ENCODE results near the gene CNTLN.
"Not testable (repeated sequence)": the region's sequence is repeated elsewhere in the genome, so short reads cannot be mapped to it uniquely, and the experiment has no call there.

The CNTLN gene

DNA sequence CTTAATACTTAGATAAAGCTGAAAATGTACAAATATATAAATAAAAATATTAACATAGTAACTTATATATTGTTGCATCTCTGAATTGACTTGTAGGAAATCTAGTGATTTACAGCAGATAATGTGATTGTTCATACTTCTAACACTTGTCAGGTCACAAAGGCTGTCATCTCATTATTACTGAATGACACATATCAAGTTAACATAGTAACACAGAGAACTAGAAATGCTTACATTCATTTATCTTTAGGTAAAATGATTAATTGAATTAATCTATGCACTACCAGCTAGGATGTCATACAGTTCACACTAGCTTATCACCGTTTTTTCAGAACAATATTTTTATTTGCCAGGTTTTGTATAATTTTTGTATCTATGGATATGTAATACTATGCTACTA lies 254.2 kb downstream of the CNTLN start:
- no peaks in the 10 kb centered on the region for H3K27me3 ChIP-seq (ENCODE audit: insufficient read depth, poor library complexity, severe bottlenecking)
- DNase-seq (ENCODE audit: low read depth in 1 of 2, low spot score in 1 of 2): no peak

DNA sequence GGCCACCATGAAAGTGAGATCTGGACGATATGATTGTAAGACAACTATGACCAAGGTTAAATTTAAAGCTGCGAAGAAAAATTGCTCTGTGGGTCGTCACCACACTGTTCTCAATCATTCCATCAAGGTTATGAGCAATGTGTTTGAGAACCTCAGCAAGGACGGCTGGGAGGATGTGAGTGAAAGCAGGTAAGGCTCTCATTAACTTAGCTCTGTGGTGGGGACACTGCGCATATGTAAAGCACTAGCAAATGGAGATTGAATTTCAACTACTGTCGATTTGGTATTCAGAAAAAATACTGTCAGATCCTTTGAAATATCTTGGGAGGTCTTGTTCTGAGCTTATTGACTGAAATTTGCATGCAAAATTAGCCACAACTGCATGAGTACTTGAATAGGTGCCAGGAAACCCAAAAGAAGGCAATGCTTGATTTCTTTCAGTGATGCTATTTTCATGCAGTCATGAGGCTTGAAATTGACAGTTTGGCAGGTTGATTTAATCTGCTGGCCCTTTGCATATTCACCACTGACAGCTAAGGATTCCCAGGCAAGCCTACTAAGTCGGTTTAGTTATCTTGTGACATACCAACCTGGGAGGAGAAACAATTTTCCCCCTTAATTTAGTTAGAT lies 260.2 kb downstream of the CNTLN start:
- Histone ChIP-seq H3K4me3 (replicated peaks; ENCODE audit: insufficient read depth, low read length) (no peak overlapping the region), H3K27me3 (ENCODE audit: insufficient read depth, poor library complexity, severe bottlenecking) (no peaks in the 10 kb centered on the region), H3K27ac (replicated peaks) (no peak overlapping the region)
- DNase-seq (ENCODE audit: low read depth in 1 of 2, low spot score in 1 of 2): no peak
- TF ChIP-seq, protein P1, sequence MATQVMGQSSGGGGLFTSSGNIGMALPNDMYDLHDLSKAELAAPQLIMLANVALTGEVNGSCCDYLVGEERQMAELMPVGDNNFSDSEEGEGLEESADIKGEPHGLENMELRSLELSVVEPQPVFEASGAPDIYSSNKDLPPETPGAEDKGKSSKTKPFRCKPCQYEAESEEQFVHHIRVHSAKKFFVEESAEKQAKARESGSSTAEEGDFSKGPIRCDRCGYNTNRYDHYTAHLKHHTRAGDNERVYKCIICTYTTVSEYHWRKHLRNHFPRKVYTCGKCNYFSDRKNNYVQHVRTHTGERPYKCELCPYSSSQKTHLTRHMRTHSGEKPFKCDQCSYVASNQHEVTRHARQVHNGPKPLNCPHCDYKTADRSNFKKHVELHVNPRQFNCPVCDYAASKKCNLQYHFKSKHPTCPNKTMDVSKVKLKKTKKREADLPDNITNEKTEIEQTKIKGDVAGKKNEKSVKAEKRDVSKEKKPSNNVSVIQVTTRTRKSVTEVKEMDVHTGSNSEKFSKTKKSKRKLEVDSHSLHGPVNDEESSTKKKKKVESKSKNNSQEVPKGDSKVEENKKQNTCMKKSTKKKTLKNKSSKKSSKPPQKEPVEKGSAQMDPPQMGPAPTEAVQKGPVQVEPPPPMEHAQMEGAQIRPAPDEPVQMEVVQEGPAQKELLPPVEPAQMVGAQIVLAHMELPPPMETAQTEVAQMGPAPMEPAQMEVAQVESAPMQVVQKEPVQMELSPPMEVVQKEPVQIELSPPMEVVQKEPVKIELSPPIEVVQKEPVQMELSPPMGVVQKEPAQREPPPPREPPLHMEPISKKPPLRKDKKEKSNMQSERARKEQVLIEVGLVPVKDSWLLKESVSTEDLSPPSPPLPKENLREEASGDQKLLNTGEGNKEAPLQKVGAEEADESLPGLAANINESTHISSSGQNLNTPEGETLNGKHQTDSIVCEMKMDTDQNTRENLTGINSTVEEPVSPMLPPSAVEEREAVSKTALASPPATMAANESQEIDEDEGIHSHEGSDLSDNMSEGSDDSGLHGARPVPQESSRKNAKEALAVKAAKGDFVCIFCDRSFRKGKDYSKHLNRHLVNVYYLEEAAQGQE (IDR thresholded peaks at IDR 0.05; ENCODE audit: insufficient replicate concordance, low read depth): no peak
- TF ChIP-seq, protein P2, sequence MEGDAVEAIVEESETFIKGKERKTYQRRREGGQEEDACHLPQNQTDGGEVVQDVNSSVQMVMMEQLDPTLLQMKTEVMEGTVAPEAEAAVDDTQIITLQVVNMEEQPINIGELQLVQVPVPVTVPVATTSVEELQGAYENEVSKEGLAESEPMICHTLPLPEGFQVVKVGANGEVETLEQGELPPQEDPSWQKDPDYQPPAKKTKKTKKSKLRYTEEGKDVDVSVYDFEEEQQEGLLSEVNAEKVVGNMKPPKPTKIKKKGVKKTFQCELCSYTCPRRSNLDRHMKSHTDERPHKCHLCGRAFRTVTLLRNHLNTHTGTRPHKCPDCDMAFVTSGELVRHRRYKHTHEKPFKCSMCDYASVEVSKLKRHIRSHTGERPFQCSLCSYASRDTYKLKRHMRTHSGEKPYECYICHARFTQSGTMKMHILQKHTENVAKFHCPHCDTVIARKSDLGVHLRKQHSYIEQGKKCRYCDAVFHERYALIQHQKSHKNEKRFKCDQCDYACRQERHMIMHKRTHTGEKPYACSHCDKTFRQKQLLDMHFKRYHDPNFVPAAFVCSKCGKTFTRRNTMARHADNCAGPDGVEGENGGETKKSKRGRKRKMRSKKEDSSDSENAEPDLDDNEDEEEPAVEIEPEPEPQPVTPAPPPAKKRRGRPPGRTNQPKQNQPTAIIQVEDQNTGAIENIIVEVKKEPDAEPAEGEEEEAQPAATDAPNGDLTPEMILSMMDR (IDR thresholded peaks at IDR 0.05; ENCODE audit: insufficient read depth, low read length): no peak
- TF ChIP-seq SPI1 (IDR thresholded peaks at IDR 0.05; ENCODE audit: borderline replicate concordance, low read depth) (no peak), GABPA (IDR thresholded peaks at IDR 0.05; ENCODE audit: low read depth) (no peak), POLR2AphosphoS5 (IDR thresholded peaks at IDR 0.05; ENCODE audit: low read depth) (no peak)

More for the DNA sequence above, 254.2 kb downstream of the CNTLN start:
- TF ChIP-seq GABPA (IDR thresholded peaks at IDR 0.05; ENCODE audit: low read depth) (no peak), SPI1 (IDR thresholded peaks at IDR 0.05; ENCODE audit: borderline replicate concordance, low read depth) (no peak), POLR2AphosphoS5 (IDR thresholded peaks at IDR 0.05; ENCODE audit: low read depth) (no peak)
- TF ChIP-seq, protein P2 (IDR thresholded peaks at IDR 0.05; ENCODE audit: insufficient read depth, low read length): no peak
- Histone ChIP-seq H3K4me3 (replicated peaks; ENCODE audit: insufficient read depth, low read length) (no peak overlapping the region), H3K27ac (replicated peaks) (no peak overlapping the region)

DNA sequence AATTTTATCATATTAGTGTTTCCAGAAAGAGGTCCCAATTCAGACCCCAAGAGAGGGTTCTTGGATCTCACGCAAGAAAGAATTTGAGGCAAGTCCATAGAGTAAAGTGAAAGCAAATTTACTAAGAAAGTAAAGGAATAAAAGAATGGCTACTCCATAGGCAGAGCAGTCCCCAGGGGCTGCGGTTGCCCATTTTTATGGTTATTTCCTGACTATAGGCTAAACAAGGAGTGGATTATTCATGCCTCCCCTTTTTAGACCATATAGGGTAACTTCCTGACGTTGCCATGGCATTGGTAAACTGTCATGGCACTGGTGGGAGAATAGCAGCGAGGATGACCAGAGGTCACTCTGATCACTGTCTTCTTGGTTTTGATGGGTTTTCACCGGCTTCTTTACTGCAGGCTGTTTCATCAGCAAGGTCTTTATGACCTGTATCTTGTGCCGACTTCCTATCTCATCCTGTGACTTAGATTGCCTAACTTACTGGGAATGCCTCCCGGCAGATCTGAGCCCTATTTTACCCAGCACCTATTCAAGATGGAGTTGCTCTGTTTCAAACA lies 262.4 kb downstream of the CNTLN start:
- H3K27ac ChIP-seq (replicated peaks); H3K4me3 ChIP-seq (replicated peaks; ENCODE audit: insufficient read depth, low read length); DNase-seq (ENCODE audit: low read depth in 1 of 2, low spot score in 1 of 2): not testable (repeated sequence)

DNA sequence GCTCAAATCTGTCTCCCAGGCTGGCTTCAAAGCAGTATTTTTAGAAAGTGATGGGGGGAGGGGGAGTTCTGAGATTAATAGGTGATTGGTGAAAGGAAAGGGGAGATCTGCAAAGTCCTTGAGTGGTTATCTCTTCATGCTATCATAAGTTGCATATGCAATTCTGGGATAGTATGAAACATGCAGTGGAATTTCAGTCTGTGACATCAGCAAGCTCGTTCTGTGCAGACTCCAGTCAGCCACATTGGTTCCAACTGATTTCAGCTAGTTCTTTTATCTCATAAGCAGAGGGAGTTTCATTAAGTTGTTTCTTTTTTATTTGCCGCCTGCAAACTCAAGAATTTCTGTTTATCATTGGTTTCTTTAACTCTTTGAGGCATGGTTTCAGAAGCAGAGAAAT lies 263.5 kb downstream of the CNTLN start:
- TF ChIP-seq, protein P2 (IDR thresholded peaks at IDR 0.05; ENCODE audit: insufficient read depth, low read length): no peak
- no peak for TF ChIP-seq POLR2AphosphoS5 (IDR thresholded peaks at IDR 0.05; ENCODE audit: low read depth)
- H3K27me3 ChIP-seq (ENCODE audit: insufficient read depth, poor library complexity, severe bottlenecking): no peaks in the 10 kb centered on the region
- no peak overlapping the region for H3K27ac ChIP-seq (replicated peaks)
- DNase-seq (ENCODE audit: low read depth in 1 of 2, low spot score in 1 of 2): no peak
- no peak overlapping the region for H3K4me3 ChIP-seq (replicated peaks; ENCODE audit: insufficient read depth, low read length)

More for the DNA sequence above, 262.4 kb downstream of the CNTLN start:
- not testable (repeated sequence) for H3K27me3 ChIP-seq (ENCODE audit: insufficient read depth, poor library complexity, severe bottlenecking)

DNA sequence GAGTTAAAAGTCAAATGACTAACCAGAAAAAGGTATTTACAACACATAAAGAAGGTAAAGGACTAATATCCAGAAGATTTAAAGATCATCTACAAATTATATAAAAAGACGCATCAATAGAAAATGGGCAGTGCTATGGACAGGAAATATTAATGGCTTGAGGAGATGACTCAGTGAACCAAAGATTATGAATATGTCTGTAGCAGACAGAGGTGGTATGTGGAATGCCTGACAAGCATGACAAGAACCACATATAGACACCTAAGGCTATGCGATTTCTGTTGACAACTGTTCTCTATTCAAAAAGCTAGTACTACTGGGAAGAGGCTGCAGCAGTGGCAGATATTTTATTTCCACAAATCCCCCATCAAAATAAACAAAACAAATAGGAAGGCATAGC lies 267.0 kb downstream of the CNTLN start:
- H3K4me3 ChIP-seq (replicated peaks; ENCODE audit: insufficient read depth, low read length): no peak overlapping the region
- DNase-seq (ENCODE audit: low read depth in 1 of 2, low spot score in 1 of 2): no peak
- H3K27ac ChIP-seq (replicated peaks): no peak overlapping the region
- TF ChIP-seq, protein P2 (IDR thresholded peaks at IDR 0.05; ENCODE audit: insufficient read depth, low read length): no peak
- TF ChIP-seq SPI1 (IDR thresholded peaks at IDR 0.05; ENCODE audit: borderline replicate concordance, low read depth): no peak
- TF ChIP-seq POLR2AphosphoS5 (IDR thresholded peaks at IDR 0.05; ENCODE audit: low read depth): no peak
- no peaks in the 10 kb centered on the region for H3K27me3 ChIP-seq (ENCODE audit: insufficient read depth, poor library complexity, severe bottlenecking)
